Rectal smooth muscle tissue (tissue), 1 donor: ENCODE measurements around the gene TEX261.
"Not testable (repeated sequence)": the region's sequence is repeated elsewhere in the genome, so short reads cannot be mapped to it uniquely, and the experiment has no call there.

ENCODE experiments used
- H3K27ac ChIP-seq: one replicate; pipeline ENCODE4 v1.7.0; 2013; ENCODE audit warnings: low read depth, low read length, inconsistent platforms
- H3K27me3 ChIP-seq: one replicate; pipeline ENCODE4 v1.7.0; 2013; ENCODE audit warnings: low read length; ENCODE audit not compliant: control insufficient read depth, insufficient read depth
- H3K36me3 ChIP-seq: one replicate; pipeline ENCODE4 v1.7.0; 2013; ENCODE audit warnings: low read length; ENCODE audit not compliant: control insufficient read depth, insufficient read depth
- H3K4me1 ChIP-seq: one replicate; pipeline ENCODE4 v1.7.0; 2013; ENCODE audit warnings: low read length; ENCODE audit not compliant: control insufficient read depth, insufficient read depth
- H3K4me3 ChIP-seq: one replicate; pipeline ENCODE4 v1.7.0; 2013; ENCODE audit warnings: low read length
- H3K9ac ChIP-seq: one replicate; pipeline ENCODE4 v1.7.0; 2013; ENCODE audit warnings: low read length

TEX261 gene

GRCh38 chr2:71005271-71006202 is 10.9 kb upstream of the TEX261 start:
- H3K27me3 ChIP-seq = no peaks in the 10 kb centered on the region
- no peak overlapping the region for H3K27ac ChIP-seq
- H3K36me3 ChIP-seq = no peaks in the 10 kb centered on the region
- H3K4me3 ChIP-seq = no peak overlapping the region
- no peaks in the 10 kb centered on the region for H3K4me1 ChIP-seq
- H3K9ac ChIP-seq = no peak overlapping the region

DNA sequence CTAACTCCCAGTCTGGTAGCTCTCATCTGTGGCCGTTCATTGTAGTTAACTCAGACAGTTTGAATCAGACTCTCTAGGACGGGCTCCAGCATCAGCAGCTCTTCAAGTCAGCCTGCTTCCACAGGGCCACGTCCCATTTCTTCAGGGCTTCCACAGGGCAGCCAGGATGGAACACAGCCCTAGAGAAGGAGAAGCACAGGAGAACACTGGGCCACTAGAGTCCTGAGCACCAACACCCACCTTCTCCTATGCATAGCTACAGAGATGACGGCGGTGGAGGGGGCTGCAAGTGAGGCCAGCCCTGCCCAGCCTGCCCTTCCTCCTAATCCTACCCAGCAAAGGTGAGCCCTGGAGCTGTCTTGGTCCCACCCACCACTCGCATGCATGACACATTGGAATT is 10.2 kb upstream of the TEX261 start:
- Histone ChIP-seq H3K4me1 (no peaks in the 10 kb centered on the region), H3K9ac (no peak overlapping the region), H3K27me3 (no peaks in the 10 kb centered on the region), H3K36me3 (no peaks in the 10 kb centered on the region), H3K4me3 (no peak overlapping the region), H3K27ac (no peak overlapping the region)

DNA sequence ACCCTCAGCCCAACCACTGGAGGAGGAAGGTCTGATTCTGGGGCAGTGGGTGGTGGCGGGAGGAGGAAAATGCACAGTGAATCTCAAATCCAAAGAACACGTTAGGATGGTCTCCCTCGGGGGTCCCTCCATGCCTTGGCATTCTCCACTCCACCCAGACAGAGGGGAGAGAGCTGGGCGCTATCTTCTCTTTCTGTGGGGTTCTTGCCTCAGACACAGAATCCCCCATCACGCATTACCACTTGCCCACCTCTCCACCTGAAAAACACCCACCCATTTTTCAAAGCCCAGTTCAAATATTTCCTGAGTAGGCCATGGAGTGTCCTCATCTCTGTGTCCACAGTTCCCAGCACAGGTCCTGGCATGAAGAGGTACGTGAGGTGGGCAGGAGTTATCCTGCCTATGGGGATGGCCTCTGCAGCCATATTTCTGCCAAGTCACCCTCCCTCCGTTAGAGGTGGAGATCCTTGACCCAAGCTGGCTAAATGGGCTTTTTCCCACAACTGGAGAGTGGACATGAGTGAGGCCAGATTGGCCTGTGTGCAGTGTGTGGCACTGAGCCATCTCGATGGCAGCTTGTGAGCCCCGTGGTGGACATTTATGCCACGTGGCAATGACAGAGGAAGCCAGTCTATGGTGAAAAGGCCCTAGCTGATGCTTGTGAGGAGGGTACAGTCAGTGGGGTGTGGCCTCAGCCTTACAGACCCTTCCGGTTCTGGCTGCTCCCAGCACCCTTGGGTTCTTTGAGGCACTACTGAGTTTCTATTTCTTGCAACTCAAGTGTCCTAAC is 9.5 kb upstream of the TEX261 start:
- H3K9ac ChIP-seq = no peak overlapping the region
- no peaks in the 10 kb centered on the region for H3K36me3 ChIP-seq
- no peak overlapping the region for H3K27ac ChIP-seq
- H3K4me3 ChIP-seq = no peak overlapping the region
- no peaks in the 10 kb centered on the region for H3K4me1 ChIP-seq
- no peaks in the 10 kb centered on the region for H3K27me3 ChIP-seq

DNA sequence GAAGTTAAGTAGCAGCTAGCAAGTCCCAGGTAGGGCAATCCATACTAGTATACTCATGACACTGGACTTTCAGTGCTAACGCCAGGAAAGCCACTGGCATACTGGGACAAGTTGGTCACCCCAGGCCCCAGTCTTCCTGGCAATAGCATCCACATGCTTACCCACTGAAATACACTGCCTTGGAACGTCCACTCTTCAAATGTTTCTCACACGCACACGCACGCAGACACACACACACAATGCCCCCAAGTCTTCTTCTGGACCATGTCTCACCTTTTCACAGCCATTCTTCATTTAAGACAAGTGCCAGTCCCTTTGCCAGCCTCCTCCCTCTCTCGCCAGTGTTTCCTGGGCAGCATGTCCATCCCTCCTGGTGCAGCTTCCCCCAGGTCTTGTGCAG is 8.7 kb upstream of the TEX261 start:
- no peaks in the 10 kb centered on the region for H3K27me3 ChIP-seq
- no peak overlapping the region for H3K27ac ChIP-seq
- H3K36me3 ChIP-seq = no peaks in the 10 kb centered on the region

GRCh38 chr2:71001981-71002570 is 7.4 kb upstream of the TEX261 start:
- Histone ChIP-seq H3K27me3 (no peaks in the 10 kb centered on the region), H3K9ac (no peak overlapping the region), H3K27ac (no peak overlapping the region), H3K4me1 (no peaks in the 10 kb centered on the region), H3K4me3 (no peak overlapping the region), H3K36me3 (no peaks in the 10 kb centered on the region)

More for the DNA sequence above, 8.7 kb upstream of the TEX261 start:
- Histone ChIP-seq H3K9ac (no peak overlapping the region), H3K4me1 (no peaks in the 10 kb centered on the region), H3K4me3 (no peak overlapping the region)

GRCh38 chr2:71001592-71001927 is 6.9 kb upstream of the TEX261 start:
- Histone ChIP-seq H3K9ac (no peak overlapping the region), H3K4me3 (no peak overlapping the region), H3K4me1 (no peaks in the 10 kb centered on the region), H3K27ac (no peak overlapping the region), H3K36me3 (no peaks in the 10 kb centered on the region), H3K27me3 (no peaks in the 10 kb centered on the region)

- H3K27me3 ChIP-seq = no peaks in the 10 kb centered on the region
- H3K9ac ChIP-seq = no peak overlapping the region
- H3K27ac ChIP-seq = no peak overlapping the region
- no peaks in the 10 kb centered on the region for H3K4me1 ChIP-seq
- peak overlapping the region; percentile 69 for H3K4me3 ChIP-seq
- H3K36me3 ChIP-seq = no peaks in the 10 kb centered on the region
These were observed 6.3 kb upstream of the TEX261 start for GRCh38 chr2:71000780-71001591.

- not testable (repeated sequence) for H3K9ac ChIP-seq, H3K36me3 ChIP-seq, H3K27me3 ChIP-seq, H3K4me1 ChIP-seq, H3K4me3 ChIP-seq, H3K27ac ChIP-seq
These were observed 5.3 kb upstream of the TEX261 start for GRCh38 chr2:70999931-71000330.

DNA sequence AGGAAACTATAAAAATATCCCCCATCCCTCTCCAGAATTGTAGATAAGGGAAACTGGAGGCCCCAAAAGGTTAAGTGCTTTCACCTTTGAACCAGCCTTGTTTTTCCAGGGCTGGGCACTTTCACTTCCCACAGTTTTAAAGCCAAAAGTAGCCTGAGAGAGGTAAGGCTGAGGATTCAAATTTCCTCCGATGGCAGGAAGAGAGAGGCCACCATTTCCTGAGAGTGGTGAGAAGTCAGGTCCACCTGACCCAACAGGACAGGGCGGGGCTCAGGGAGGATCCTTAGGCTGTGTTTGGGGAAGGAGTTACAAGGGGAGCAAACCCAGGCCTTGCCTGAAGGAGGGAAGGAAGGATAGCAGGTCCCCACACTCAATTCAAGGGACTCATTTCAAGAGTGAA is 4.7 kb upstream of the TEX261 start:
- no peaks in the 10 kb centered on the region for H3K4me1 ChIP-seq
- no peak overlapping the region for H3K4me3 ChIP-seq
- no peak overlapping the region for H3K27ac ChIP-seq

DNA sequence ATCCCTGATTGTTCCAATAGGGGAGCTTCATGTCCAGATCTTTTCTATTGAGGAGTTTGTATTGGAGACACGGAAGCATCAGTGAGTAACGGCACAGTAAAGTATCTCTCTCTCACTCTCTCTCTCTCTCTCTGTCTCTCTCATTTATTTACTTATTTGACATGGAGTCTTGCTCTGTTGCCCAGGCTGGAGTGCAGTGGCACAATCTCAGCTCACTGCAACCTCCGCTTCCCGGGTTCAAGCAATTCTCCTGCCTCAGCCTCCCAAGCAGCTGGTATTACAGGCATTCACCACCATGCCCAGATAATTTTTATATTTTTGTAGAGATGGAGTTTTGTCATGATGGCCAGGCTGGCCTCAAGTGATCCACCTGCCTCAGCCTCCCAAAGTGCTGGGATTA is 4.2 kb upstream of the TEX261 start:
- not testable (repeated sequence) for H3K9ac ChIP-seq, H3K4me3 ChIP-seq, H3K4me1 ChIP-seq, H3K27me3 ChIP-seq, H3K36me3 ChIP-seq, H3K27ac ChIP-seq

More for the DNA sequence above, 4.7 kb upstream of the TEX261 start:
- no peak overlapping the region for H3K9ac ChIP-seq
- H3K36me3 ChIP-seq = no peaks in the 10 kb centered on the region
- H3K27me3 ChIP-seq = no peaks in the 10 kb centered on the region

GRCh38 chr2:70995426-70995729 is 705 bp upstream of the TEX261 start:
- Histone ChIP-seq H3K4me3 (peak overlapping the region; percentile 82), H3K27ac (no peak overlapping the region), H3K36me3 (peaks cover 8% of the 10 kb centered on the region), H3K4me1 (peaks cover 13% of the 10 kb centered on the region), H3K27me3 (no peaks in the 10 kb centered on the region), H3K9ac (peak overlapping the region; percentile 72)
